Transverse colon (tissue), 4 donors: ENCODE data around the gene THAP8. TPM values are rescaled to one million over a fixed set of nuclear protein-coding genes. Genes with fewer than 3 reads are reported as not detected.

ENCODE experiments used
- DNase-seq: peaks from one replicate; pipeline ENCODE4 v3.0.0-alpha.2; 2019
- H3K27ac ChIP-seq, 4 donors: fragments of 200-600 bp; sonication (generic); 2 replicates each; pipeline ENCODE4 v1.5.1; 2016 to 2018; ENCODE audit warnings: inconsistent platforms in 4 of 4
- H3K27me3 ChIP-seq: fragments of 200-600 bp; sonication (generic); 2 replicates; pipeline ENCODE4 v1.5.1; 2017; ENCODE audit warnings: inconsistent platforms
- H3K36me3 ChIP-seq, 4 donors: fragments of 200-600 bp; sonication (generic); 2 replicates each; pipeline ENCODE4 v1.5.1; 2017 to 2019; ENCODE audit warnings: inconsistent platforms in 4 of 4
- H3K4me1 ChIP-seq, 4 donors: fragments of 200-600 bp; sonication (generic); 2 replicates each; pipeline ENCODE4 v1.5.1; 2017 to 2020; ENCODE audit warnings: inconsistent platforms in 4 of 4
- H3K4me3 ChIP-seq, 4 donors: fragments of 200-600 bp; sonication (generic); 1 replicate in 1 of 4; 2 replicates in 3 of 4; pipeline versions ENCODE4 v1.5.1 to v1.6.1; 2017 to 2019; ENCODE audit warnings: inconsistent platforms in 4 of 4
- H3K9me3 ChIP-seq, 2 donors: fragments of 200-600 bp; sonication (generic); 2 replicates each; pipeline ENCODE4 v1.5.1; 2017 to 2019; ENCODE audit warnings: inconsistent platforms in 2 of 2
- CTCF ChIP-seq, 5 experiments: fragments of 200-600 bp in 3 of 5; fragments of 450-650 bp in 2 of 5; sonication (generic) in 3 of 5; IDR thresholded peaks; 1 replicate in 2 of 5; 2 replicates in 3 of 5; pipeline ENCODE4 v1.5.1; 2016 to 2017; ENCODE audit warnings: antibody characterized with exemption in 5 of 5, inconsistent platforms in 3 of 5, mild to moderate bottlenecking in 2 of 5, moderate library complexity in 1 of 5
- EP300 ChIP-seq: sonication (generic); formaldehyde crosslinking; IDR thresholded peaks from one replicate; pipeline ENCODE4 v1.6.1; 2017; ENCODE audit warnings: antibody characterized with exemption, low read depth
- POLR2A ChIP-seq: fragments of 450-650 bp; IDR thresholded peaks from one replicate; pipeline ENCODE4 v1.6.1; 2016; ENCODE audit warnings: antibody characterized with exemption, mild to moderate bottlenecking, moderate library complexity
- POLR2AphosphoS5 ChIP-seq, 3 donors: sonication (generic); formaldehyde crosslinking; IDR thresholded peaks; one replicate each; pipeline ENCODE4 v1.6.1; 2016; ENCODE audit warnings: antibody characterized with exemption in 3 of 3
- WGBS, 2 donors: methylation state at CpG; one replicate each; pipeline ENCODE4 v1.1.5; 2018; ENCODE audit warnings: low coverage in 1 of 2; 5-methylcytosine and 5-hydroxymethylcytosine counted together
- in situ Hi-C, 4 donors: fragments of 200-750 bp; cut with MboI; loops; one replicate each; pipeline versions ENCODE4 v1.15.0 to v1.15.1; 2017; ENCODE audit warnings: low sequenced_read_pairs in 3 of 4, low pct_ligation_motif_present in 1 of 4, low pct_unique_long_range_greater_than_20kb in 1 of 4
- intact Hi-C: fragments of 100-400 bp; cut with DNase I; formaldehyde crosslinking; loops from one replicate; pipeline ENCODE4 v1.15.1; 2023; ENCODE audit warnings: low total_unique reads
- total RNA-seq, 4 donors: library from RNA; depleted of rRNA; stranded (reverse); fragments of >200 nt; gene quantifications; one replicate each; pipeline ENCODE4 v1.1.0, GENCODE V29; 2016

THAP8 gene
- total RNA-seq, 4 donors from 2014 or later: 9.5 to 64.1 (median 11.2) TPM; not detected in 1

GRCh38 chr19:36051236-36051635 lies 2.8 kb downstream of the THAP8 start:
- H3K4me3 ChIP-seq: no peak overlapping the region
- H3K36me3 ChIP-seq: no peaks in the 10 kb centered on the region
- no peak for DNase-seq
- in situ Hi-C loops: loop anchor here in 1 of 4 donors (10.0 kb wide), 1 partner anchor 46 kb away; the partner anchor contains the start of gene SYNE4
- peak in 1 of 5 experiments; percentile 13 for TF ChIP-seq CTCF (IDR thresholded peaks at IDR 0.05)
- no peak for TF ChIP-seq EP300
- WGBS, 2 donors: 39 to 53% methylated on average over 2 to 3 of the region's 3 CpGs
- peaks cover 7 to 25% (median 10%) of the 10 kb centered on the region in 4 donors for H3K4me1 ChIP-seq
- H3K27ac ChIP-seq: no peak overlapping the region
- H3K9me3 ChIP-seq: no peaks in the 10 kb centered on the region
- intact Hi-C loops: loop anchor here (5.0 kb wide), 1 partner anchor 54 kb away; the partner anchor contains the start of gene SDHAF1
- H3K27me3 ChIP-seq: no peaks in the 10 kb centered on the region

GRCh38 chr19:36049080-36049698 lies 4.9 kb downstream of the THAP8 start:
- in situ Hi-C loops: no loop called here
- intact Hi-C loops: no loop called here
- no peaks in the 10 kb centered on the region for H3K27me3 ChIP-seq
- H3K4me3 ChIP-seq: no peak overlapping the region
- no peak for TF ChIP-seq POLR2A
- TF ChIP-seq POLR2AphosphoS5 (IDR thresholded peaks at IDR 0.05): no peak
- no peak for TF ChIP-seq CTCF (IDR thresholded peaks at IDR 0.05)
- TF ChIP-seq EP300: no peak
- 87 to 94% methylated on average over 4 of the region's 4 CpGs for WGBS, 2 donors
- no peak overlapping the region for H3K27ac ChIP-seq
- H3K36me3 ChIP-seq: no peaks in the 10 kb centered on the region
- peaks cover 0 to 18% (median 3%) of the 10 kb centered on the region in 4 donors for H3K4me1 ChIP-seq
- DNase-seq: no peak
- no peaks in the 10 kb centered on the region for H3K9me3 ChIP-seq

GRCh38 chr19:36047835-36048234 lies 6.2 kb downstream of the THAP8 start:
- intact Hi-C loops (no loop called here), in situ Hi-C loops (no loop called here)
- Histone ChIP-seq H3K27me3 (no peaks in the 10 kb centered on the region), H3K4me1 (peaks cover 0 to 14% (median under 1%) of the 10 kb centered on the region in 4 donors), H3K36me3 (no peaks in the 10 kb centered on the region), H3K9me3 (no peaks in the 10 kb centered on the region), H3K4me3 (no peak overlapping the region), H3K27ac (no peak overlapping the region)
- DNase-seq: no peak
- TF ChIP-seq EP300: no peak
- TF ChIP-seq CTCF (IDR thresholded peaks at IDR 0.05): no peak
- no peak for TF ChIP-seq POLR2A
- TF ChIP-seq POLR2AphosphoS5 (IDR thresholded peaks at IDR 0.05): no peak

GRCh38 chr19:36046443-36047050 lies 7.5 kb downstream of the THAP8 start:
- Histone ChIP-seq H3K27ac (peak overlapping the region; percentile 0 to 55 (median 48)), H3K4me1 (peaks cover 0 to 21% (median 6%) of the 10 kb centered on the region in 4 donors), H3K27me3 (no peaks in the 10 kb centered on the region), H3K4me3 (no peak overlapping the region), H3K9me3 (no peaks in the 10 kb centered on the region), H3K36me3 (no peaks in the 10 kb centered on the region)
- in situ Hi-C loops (no loop called here), intact Hi-C loops (no loop called here)
- TF ChIP-seq CTCF (IDR thresholded peaks at IDR 0.05) (no peak), EP300 (no peak), POLR2AphosphoS5 (IDR thresholded peaks at IDR 0.05) (no peak), POLR2A (no peak)
- 83 to 86% methylated on average over 1 to 5 of the region's 5 CpGs for WGBS, 2 donors
- DNase-seq: no peak
